Duodenal mucosa (tissue), 2 donors: ENCODE data around the gene COL12A1.
"Not testable (repeated sequence)": the region's sequence is repeated elsewhere in the genome, so short reads cannot be mapped to it uniquely, and the experiment has no call there.

Source experiments
- H3K27ac ChIP-seq: one replicate; pipeline ENCODE4 v1.7.0; 2013; ENCODE audit warnings: low read depth, low read length
- H3K27me3 ChIP-seq, 2 donors: one replicate each; pipeline ENCODE4 v1.7.0; 2013; ENCODE audit warnings: low read length in 2 of 2, control low read depth in 1 of 2; ENCODE audit not compliant: insufficient read depth in 2 of 2, control insufficient read depth in 1 of 2
- H3K36me3 ChIP-seq, 2 donors: one replicate each; pipeline ENCODE4 v1.7.0; 2013; ENCODE audit warnings: low read length in 2 of 2, control low read depth in 1 of 2; ENCODE audit not compliant: insufficient read depth in 2 of 2, control insufficient read depth in 1 of 2
- H3K4me1 ChIP-seq, 2 donors: one replicate each; pipeline ENCODE4 v1.7.0; 2013; ENCODE audit warnings: low read length in 2 of 2, control low read depth in 1 of 2; ENCODE audit not compliant: insufficient read depth in 2 of 2, control insufficient read depth in 1 of 2
- H3K4me3 ChIP-seq, 2 donors: one replicate each; pipeline ENCODE4 v1.7.0; 2013; ENCODE audit warnings: low read length in 2 of 2, low read depth in 1 of 2
- H3K9ac ChIP-seq, 2 donors: one replicate each; pipeline ENCODE4 v1.7.0; 2013; ENCODE audit warnings: low read length in 2 of 2, low read depth in 1 of 2
- H3K9me3 ChIP-seq, 2 donors: one replicate each; pipeline ENCODE4 v1.7.0; 2013; ENCODE audit warnings: low read length in 2 of 2, control low read depth in 1 of 2; ENCODE audit not compliant: control insufficient read depth in 1 of 2

COL12A1 gene

DNA sequence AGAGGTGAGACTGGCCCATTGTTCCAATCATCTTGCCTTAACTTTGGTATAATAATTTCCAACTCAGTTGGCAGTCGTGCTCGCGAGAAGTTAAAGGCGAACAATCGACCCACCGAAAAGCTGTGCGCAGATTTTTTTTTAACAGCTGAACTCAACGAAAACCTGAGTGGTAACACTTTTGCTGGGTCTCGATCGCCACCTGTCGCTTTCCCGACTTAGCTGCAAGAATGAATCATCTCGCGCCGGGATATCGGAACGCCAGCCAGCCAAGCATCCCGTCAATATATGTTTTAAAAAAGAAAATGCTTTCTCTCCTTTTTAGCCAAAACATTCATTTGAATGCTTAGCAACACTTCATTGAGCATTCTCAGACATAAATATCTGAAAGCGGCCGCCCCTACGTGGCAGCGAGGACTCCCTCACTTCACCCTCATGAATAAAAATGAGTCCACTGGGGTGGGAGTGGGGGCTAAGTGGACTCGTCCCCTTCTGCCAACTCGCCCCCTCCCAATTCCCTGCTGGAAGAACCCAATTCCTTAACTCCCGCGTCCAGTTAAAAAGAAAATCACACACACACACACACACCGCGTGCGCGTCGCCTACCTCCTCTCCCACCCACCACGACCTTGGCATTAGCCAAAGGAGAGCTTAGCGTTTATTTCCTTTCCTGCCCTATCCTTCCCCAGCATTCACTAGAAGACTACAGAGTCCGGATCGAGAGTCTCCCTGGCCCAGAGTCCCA, 1.5 kb downstream of the COL12A1 start:
- H3K27ac ChIP-seq = peak overlapping the region; percentile 25
- H3K4me3 ChIP-seq = peak overlapping the region; percentile 64 to 66
- peak overlapping the region; percentile 2 to 57 for H3K9ac ChIP-seq
- H3K9me3 ChIP-seq = no peaks in the 10 kb centered on the region
- peaks cover 64 to 72% of the 10 kb centered on the region in 2 donors for H3K27me3 ChIP-seq
- H3K4me1 ChIP-seq = peaks cover 8 to 46% of the 10 kb centered on the region in 2 donors
- no peaks in the 10 kb centered on the region for H3K36me3 ChIP-seq

DNA sequence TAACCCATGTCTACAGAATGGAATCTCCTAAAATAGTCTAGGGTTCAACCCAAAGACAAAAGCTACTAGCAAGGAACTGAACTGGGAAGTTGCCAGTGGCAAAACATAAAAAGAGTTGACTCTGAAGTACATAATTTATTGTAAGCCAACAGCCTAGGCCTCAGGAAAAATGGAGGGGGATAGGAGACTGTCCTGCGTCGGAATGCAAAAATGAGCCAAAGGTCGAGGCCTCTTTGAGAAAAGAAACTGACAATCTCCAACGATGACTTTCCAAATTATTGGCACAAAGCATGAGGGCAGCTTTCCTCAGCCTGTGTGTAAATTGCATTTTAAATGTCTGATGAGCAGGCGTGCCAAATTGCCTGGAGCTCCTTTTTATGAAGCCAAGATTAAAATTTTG, 2.1 kb downstream of the COL12A1 start:
- peaks cover 6 to 40% of the 10 kb centered on the region in 2 donors for H3K4me1 ChIP-seq
- H3K27ac ChIP-seq = no peak overlapping the region
- H3K9ac ChIP-seq = no peak overlapping the region
- H3K36me3 ChIP-seq = no peaks in the 10 kb centered on the region
- H3K4me3 ChIP-seq = no peak overlapping the region
- peaks cover 62 to 71% of the 10 kb centered on the region in 2 donors for H3K27me3 ChIP-seq
- no peaks in the 10 kb centered on the region for H3K9me3 ChIP-seq

DNA sequence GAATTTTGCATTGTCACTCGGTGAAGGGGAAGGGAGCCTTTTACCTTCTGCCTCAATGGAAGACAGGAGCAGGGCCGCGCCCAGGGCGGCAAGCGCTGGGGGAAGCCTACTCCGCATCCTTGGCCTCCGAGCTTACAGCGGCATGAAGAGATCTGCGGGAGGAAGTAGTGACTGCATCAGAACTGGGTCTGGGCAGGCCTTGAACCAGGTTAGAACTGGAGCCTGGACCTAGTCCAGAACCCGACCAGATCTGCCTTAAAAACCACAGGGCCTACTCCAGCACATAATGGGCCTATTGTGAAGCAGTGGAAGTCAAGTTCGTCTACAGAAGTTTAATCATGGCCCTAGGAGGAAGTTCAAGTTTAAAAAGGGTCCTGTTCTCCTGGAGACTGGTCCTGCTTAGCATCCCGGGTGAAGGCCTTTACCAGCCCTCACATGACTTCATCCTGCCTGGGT, 3.1 kb downstream of the COL12A1 start:
- Histone ChIP-seq H3K36me3 (no peaks in the 10 kb centered on the region), H3K9me3 (no peaks in the 10 kb centered on the region), H3K27me3 (peaks cover 54 to 61% of the 10 kb centered on the region in 2 donors), H3K4me3 (peak overlapping the region in 1 of 2 donors; percentile 21), H3K27ac (no peak overlapping the region), H3K9ac (no peak overlapping the region), H3K4me1 (peaks cover 0 to 33% of the 10 kb centered on the region in 2 donors)

DNA sequence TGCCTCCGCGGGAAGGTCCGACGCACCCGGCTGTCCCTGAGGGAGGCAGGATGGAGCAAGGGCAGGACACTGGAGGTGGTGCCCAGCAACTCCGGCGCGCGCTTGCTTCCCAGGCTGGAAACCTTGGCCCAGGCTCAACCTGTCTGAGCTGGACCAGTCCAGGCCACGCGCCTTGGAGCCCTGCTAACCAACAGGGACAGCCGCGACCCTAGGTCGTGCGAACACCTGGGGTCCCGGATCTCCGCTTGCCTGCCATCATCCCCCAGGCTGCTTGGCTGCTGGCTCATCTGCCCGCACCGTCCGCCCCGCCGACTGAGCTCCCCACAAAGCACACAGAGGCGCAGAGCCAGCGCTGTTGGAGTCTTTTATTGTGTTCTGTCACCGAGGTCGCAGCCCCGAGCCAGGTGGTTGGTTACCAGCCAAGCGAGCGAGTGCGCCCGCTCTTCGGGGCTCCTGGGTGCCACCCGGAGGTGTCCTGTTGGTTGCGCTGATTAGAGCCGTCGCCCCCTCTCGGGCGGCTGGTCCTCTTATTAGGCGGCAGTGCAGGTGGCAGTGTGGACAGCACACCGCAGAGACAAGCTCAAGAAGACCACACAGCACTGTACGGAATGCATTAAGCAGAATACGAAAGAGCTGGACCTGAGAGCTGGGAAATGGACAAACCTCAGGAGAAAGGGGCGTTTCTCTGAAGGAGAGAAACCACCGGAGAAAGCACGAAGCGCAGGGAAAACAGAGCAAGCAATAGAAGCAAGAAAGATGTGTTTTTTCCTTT, 3.8 kb downstream of the COL12A1 start:
- no peaks in the 10 kb centered on the region for H3K36me3 ChIP-seq
- no peak overlapping the region for H3K27ac ChIP-seq
- H3K9me3 ChIP-seq = no peaks in the 10 kb centered on the region
- H3K4me1 ChIP-seq = peaks cover 0 to 26% of the 10 kb centered on the region in 2 donors
- H3K27me3 ChIP-seq = peaks cover 48 to 54% of the 10 kb centered on the region in 2 donors
- peak overlapping the region in 1 of 2 donors; percentile 21 for H3K4me3 ChIP-seq
- no peak overlapping the region for H3K9ac ChIP-seq

DNA sequence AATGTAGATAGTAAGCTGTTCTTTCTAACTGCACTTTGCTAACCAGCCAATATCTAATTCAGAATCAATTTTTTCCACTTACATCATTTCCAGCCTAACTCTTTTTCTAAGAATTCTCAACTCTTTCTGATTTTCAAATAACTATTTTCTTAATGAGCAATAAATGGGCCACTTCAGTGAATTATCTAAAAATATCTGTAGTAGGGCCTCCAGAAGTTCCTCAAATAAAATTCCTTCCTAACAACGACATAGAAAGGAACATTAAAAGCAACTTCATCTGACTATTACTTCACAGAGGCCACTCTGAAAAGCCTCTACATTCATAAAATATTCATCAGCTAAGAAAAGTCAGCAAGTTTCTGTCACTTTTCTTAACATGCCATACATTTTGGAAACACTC, 4.8 kb downstream of the COL12A1 start:
- Histone ChIP-seq H3K36me3 (no peaks in the 10 kb centered on the region), H3K27me3 (peaks cover 38 to 44% of the 10 kb centered on the region in 2 donors), H3K27ac (no peak overlapping the region), H3K9ac (no peak overlapping the region), H3K4me1 (peaks cover 0 to 23% of the 10 kb centered on the region in 2 donors), H3K9me3 (no peaks in the 10 kb centered on the region), H3K4me3 (no peak overlapping the region)

DNA sequence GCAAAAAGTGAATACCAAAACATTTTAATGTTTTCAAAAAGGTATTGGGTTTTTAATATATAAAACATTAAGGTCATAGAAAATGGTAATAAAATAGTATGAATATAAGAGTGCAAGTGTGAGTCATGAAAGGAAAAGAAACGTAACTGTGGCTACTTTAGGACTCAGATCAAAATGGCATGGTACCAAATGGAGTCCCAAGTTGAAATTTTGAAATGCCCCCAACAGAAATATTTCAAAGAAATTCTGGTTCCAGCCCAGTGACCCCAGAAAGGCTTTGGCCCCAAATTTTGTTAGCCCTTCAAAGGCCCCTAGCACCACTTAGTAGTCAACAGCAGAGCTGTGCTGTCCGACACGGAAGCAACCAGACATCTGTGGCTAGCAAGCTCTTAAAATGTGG, 6.0 kb downstream of the COL12A1 start:
- Histone ChIP-seq H3K9me3 (no peaks in the 10 kb centered on the region), H3K36me3 (no peaks in the 10 kb centered on the region), H3K27me3 (peaks cover 26 to 32% of the 10 kb centered on the region in 2 donors), H3K9ac (no peak overlapping the region), H3K4me1 (peaks cover 0 to 13% of the 10 kb centered on the region in 2 donors), H3K4me3 (no peak overlapping the region), H3K27ac (no peak overlapping the region)

DNA sequence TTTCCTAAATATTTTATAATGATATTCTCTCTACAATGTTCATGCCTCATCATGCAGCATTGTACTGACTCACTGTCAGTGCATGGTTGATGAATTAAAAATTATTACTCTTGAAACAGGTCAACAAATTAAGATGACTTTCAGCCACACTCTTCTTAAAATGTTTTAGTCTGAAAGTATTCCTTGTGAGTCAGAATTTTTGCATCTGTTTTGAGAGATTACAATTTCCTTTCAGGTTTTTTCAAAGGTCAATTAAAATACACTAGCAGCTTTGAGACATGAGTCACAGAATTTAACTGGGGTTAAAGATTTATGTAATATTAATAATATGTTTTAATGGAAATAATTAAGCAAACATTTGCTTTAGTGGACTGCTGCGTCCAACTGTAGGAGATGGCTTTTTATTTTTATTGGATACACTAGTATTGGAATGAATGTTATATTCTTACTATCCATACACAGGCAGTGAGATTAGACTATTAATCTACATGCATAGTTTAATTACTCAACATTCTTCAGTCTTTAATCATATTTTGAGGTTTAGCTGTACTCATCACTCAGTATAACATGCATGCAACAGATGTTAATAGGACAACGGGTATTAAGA, 9.7 kb downstream of the COL12A1 start:
- H3K4me1 ChIP-seq = no peaks in the 10 kb centered on the region
- H3K27me3 ChIP-seq = peaks cover 0 to 2% of the 10 kb centered on the region in 2 donors
- no peaks in the 10 kb centered on the region for H3K9me3 ChIP-seq
- no peak overlapping the region for H3K9ac ChIP-seq
- no peak overlapping the region for H3K27ac ChIP-seq
- H3K36me3 ChIP-seq = no peaks in the 10 kb centered on the region
- no peak overlapping the region for H3K4me3 ChIP-seq

DNA sequence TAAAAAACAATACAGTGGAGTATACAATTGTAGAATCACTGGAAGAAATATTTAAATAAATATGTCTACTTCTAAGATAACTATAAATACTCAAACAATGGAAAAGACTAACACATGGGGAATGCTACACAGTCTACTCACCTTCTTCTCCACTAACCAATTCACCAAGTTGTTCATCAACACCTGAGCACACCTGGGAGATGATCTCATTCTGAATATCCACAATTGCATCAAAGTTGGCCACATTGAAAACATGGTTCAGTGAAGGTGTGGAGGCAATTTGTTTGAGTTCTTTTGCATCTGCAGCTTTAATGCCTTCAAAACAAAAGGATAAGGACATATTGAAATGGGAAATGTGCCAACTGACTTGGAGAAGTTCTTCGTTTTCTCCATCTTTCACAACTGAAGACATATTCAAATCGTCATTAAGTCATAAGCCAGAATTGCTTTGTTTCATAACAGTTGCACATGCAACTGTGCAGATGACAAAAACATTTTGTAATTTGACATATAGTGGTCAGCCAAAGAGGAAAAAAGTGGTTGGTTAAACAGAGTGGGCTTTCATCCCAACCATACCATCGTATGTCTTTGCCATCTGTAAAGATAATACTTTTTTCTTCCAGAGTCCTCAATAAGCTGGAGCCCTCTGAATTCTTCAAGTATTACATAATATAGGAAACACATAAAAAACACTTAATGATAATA, 17.5 kb downstream of the COL12A1 start:
- Histone ChIP-seq H3K9me3 (peaks cover 0 to 3% of the 10 kb centered on the region in 2 donors), H3K9ac (no peak overlapping the region), H3K27ac (no peak overlapping the region), H3K36me3 (no peaks in the 10 kb centered on the region), H3K4me1 (no peaks in the 10 kb centered on the region), H3K27me3 (no peaks in the 10 kb centered on the region), H3K4me3 (no peak overlapping the region)

DNA sequence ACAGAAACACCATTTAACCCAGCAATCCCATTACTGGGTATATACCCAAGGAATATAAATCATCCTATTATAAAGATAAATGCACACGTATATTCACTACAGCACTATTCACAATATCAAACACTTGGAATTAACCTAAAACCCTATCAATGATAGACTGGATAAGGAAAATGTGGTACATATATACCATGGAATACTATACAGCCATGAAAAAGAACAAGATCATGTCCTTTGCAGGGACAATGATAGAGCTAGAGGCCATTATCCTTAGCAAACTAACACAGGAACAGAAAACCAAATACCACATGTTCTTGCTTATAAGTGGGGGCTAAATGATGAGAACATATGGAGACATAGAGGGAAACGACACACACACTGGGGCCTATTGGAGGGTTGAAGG, 19.3 kb downstream of the COL12A1 start:
- not testable (repeated sequence) for H3K9ac ChIP-seq, H3K9me3 ChIP-seq, H3K36me3 ChIP-seq, H3K27me3 ChIP-seq, H3K4me3 ChIP-seq, H3K4me1 ChIP-seq, H3K27ac ChIP-seq
